Measurements from ENCODE around the gene HOXB6. TPM values are rescaled to one million over a fixed set of nuclear protein-coding genes. Genes with fewer than 3 reads are reported as not detected.

The HOXB6 gene
- total and polyA plus RNA-seq, 7 donors = 0.66 to 3.3 (median 1.2) TPM

- intact Hi-C loops (cut with DNase I) = no loop called here
- Histone ChIP-seq H3K4me1 (no peaks in the 10 kb centered on the region), H3K9me3 (no peaks in the 10 kb centered on the region), H3K27ac (no peak overlapping the region), H3K27me3 (ENCODE audit: insufficient read depth in 3 of 3, low read length in 2 of 3) (peaks cover 3 to 100% (median 41%) of the 10 kb centered on the region in 3 donors), H3K36me3 (ENCODE audit: insufficient read depth in 1 of 2, low read depth in 1 of 2) (no peaks in the 10 kb centered on the region), H3K4me3 (no peak overlapping the region)
- no peak for TF ChIP-seq CTCF (IDR thresholded peaks at IDR 0.05)
- 73 to 83% (median 78%) methylated on average over 1 of the region's 1 CpG for WGBS, 3 donors
- DNase-seq (no peak), ATAC-seq (no peak)
These were observed 36.0 kb upstream of the HOXB6 start for GRCh38 chr17:48640858-48641180.

GRCh38 chr17:48639982-48640857 lies 35.4 kb upstream of the HOXB6 start:
- Histone ChIP-seq H3K36me3 (ENCODE audit: insufficient read depth in 1 of 2, low read depth in 1 of 2) (no peaks in the 10 kb centered on the region), H3K27me3 (ENCODE audit: insufficient read depth in 3 of 3, low read length in 2 of 3) (peaks cover 8 to 100% (median 42%) of the 10 kb centered on the region in 3 donors), H3K27ac (no peak overlapping the region), H3K9me3 (no peaks in the 10 kb centered on the region), H3K4me3 (no peak overlapping the region), H3K4me1 (no peaks in the 10 kb centered on the region)
- WGBS, 3 donors = 53 to 60% (median 59%) methylated on average over 6 of the region's 6 CpGs
- intact Hi-C loops (cut with DNase I) = no loop called here
- no peak for DNase-seq
- ATAC-seq = no peak
- TF ChIP-seq CTCF (IDR thresholded peaks at IDR 0.05) = no peak

- Histone ChIP-seq H3K36me3 (ENCODE audit: insufficient read depth in 1 of 2, low read depth in 1 of 2) (no peaks in the 10 kb centered on the region), H3K9me3 (no peaks in the 10 kb centered on the region), H3K4me3 (no peak overlapping the region), H3K4me1 (no peaks in the 10 kb centered on the region), H3K27ac (no peak overlapping the region), H3K27me3 (ENCODE audit: insufficient read depth in 3 of 3, low read length in 2 of 3) (peaks cover 11 to 100% (median 40%) of the 10 kb centered on the region in 3 donors)
- no peak for TF ChIP-seq CTCF (IDR thresholded peaks at IDR 0.05)
- intact Hi-C loops (cut with DNase I) = no loop called here
- WGBS, 3 donors = 48 to 49% (median 48%) methylated on average over 5 of the region's 5 CpGs
- no peak for ATAC-seq
- no peak for DNase-seq
These were observed 34.4 kb upstream of the HOXB6 start for GRCh38 chr17:48639136-48639535.

- no peak for TF ChIP-seq CTCF (IDR thresholded peaks at IDR 0.05)
- Histone ChIP-seq H3K36me3 (ENCODE audit: insufficient read depth in 1 of 2, low read depth in 1 of 2) (no peaks in the 10 kb centered on the region), H3K9me3 (no peaks in the 10 kb centered on the region), H3K4me3 (no peak overlapping the region), H3K4me1 (no peaks in the 10 kb centered on the region), H3K27me3 (ENCODE audit: insufficient read depth in 3 of 3, low read length in 2 of 3) (peaks cover 14 to 100% (median 50%) of the 10 kb centered on the region in 3 donors), H3K27ac (no peak overlapping the region)
- DNase-seq = no peak
- intact Hi-C loops (cut with DNase I) = no loop called here
- WGBS, 3 donors = 45 to 51% (median 48%) methylated on average over 18 of the region's 18 CpGs
- ATAC-seq = no peak
These were observed 32.8 kb upstream of the HOXB6 start for GRCh38 chr17:48637323-48638260.

All from psoas muscle (tissue), 8 donors.